Measurements from ENCODE around the gene GPNMB.

- TF ChIP-seq CTCF (IDR thresholded peaks at IDR 0.05) (no peak), EP300 (IDR thresholded peaks at IDR 0.05; ENCODE audit: low read depth) (no peak), POLR2AphosphoS5 (IDR thresholded peaks at IDR 0.05) (no peak)
Observed at GRCh38 chr7:23264916-23265458, 18.4 kb downstream of the GPNMB start.
